WTC11 (cell line): ENCODE data around the gene TIMELESS. TPM values are rescaled to one million over a fixed set of nuclear protein-coding genes. Genes with fewer than 3 reads are reported as not detected.
A peak's percentile ranks its signal among the peaks of the same experiment; 100 is the strongest.

Experiments used
- ATAC-seq: fragments of 200-7000 bp; cut with Tn5 transposase; 2 replicates; pipeline ENCODE4 v1.10.0; 2021; ENCODE audit warnings: mild to moderate bottlenecking, moderate library complexity
- CTCF ChIA-PET: fragments of 300-600 bp; sonication (Branson Sonifier 250); formaldehyde crosslinking; loops from one replicate; lab custom pipeline; 2021; ENCODE audit warnings: antibody characterized with exemption; lab: Charles Lee
- POLR2A ChIA-PET: fragments of 350-600 bp; sonication (Branson Sonifier 250); formaldehyde crosslinking; loops from one replicate; lab custom pipeline; 2021; ENCODE audit warnings: antibody characterized with exemption; lab: Charles Lee
- DNase-seq: peaks from one replicate; pipeline ENCODE4 v3.0.0; 2021; ENCODE audit warnings: low spot score
- H3K27ac Mint-ChIP-seq: 2 replicates; pipeline ENCODE4 v1.8.0; 2021; ENCODE audit warnings: mixed read lengths
- H3K27me3 Mint-ChIP-seq: 2 replicates; pipeline ENCODE4 v1.8.0; 2021; ENCODE audit warnings: low read depth, mild to moderate bottlenecking, moderate library complexity, mixed read lengths
- H3K36me3 Mint-ChIP-seq: 2 replicates; pipeline ENCODE4 v1.8.0; 2021; ENCODE audit warnings: mixed read lengths
- H3K4me1 Mint-ChIP-seq: 2 replicates; pipeline ENCODE4 v1.8.0; 2022; ENCODE audit warnings: mixed read lengths
- H3K4me3 Mint-ChIP-seq: 2 replicates; pipeline ENCODE4 v1.8.0; 2021; ENCODE audit warnings: mild to moderate bottlenecking, moderate library complexity, mixed read lengths
- H3K9me3 Mint-ChIP-seq: 2 replicates; pipeline ENCODE4 v1.8.0; 2021; ENCODE audit warnings: mixed read lengths
- CBFB ChIP-seq: sonication (generic); formaldehyde crosslinking; IDR thresholded peaks from 2 replicates; pipeline ENCODE4 v1.8.1; 2022; ENCODE audit warnings: mild to moderate bottlenecking, low read depth, missing genetic modification reagents
- CREB1 ChIP-seq: sonication (generic); formaldehyde crosslinking; IDR thresholded peaks from 2 replicates; pipeline ENCODE4 v1.8.0; 2023; ENCODE audit warnings: mild to moderate bottlenecking, missing genetic modification reagents
- FOXJ3 ChIP-seq: sonication (generic); formaldehyde crosslinking; IDR thresholded peaks from 2 replicates; pipeline ENCODE4 v1.9.0; 2021; ENCODE audit warnings: missing genetic modification reagents, mild to moderate bottlenecking, borderline replicate concordance
- HMGA2 ChIP-seq: fragments of 250-450 bp; sonication (Bioruptor Pico); IDR thresholded peaks from 2 replicates; pipeline ENCODE4 v1.4.0; 2021; ENCODE audit warnings: mild to moderate bottlenecking, moderate library complexity
- IRF1 ChIP-seq: sonication (generic); formaldehyde crosslinking; IDR thresholded peaks from 2 replicates; pipeline ENCODE4 v1.8.0; 2023; ENCODE audit warnings: missing genetic modification reagents
- MAX ChIP-seq: sonication (generic); formaldehyde crosslinking; IDR thresholded peaks from 2 replicates; pipeline ENCODE4 v1.8.0; 2022; ENCODE audit warnings: mild to moderate bottlenecking, missing genetic modification reagents
- MYBL2 ChIP-seq: sonication (generic); formaldehyde crosslinking; IDR thresholded peaks from 2 replicates; pipeline ENCODE4 v1.8.1; 2023; ENCODE audit warnings: mild to moderate bottlenecking, moderate library complexity, missing genetic modification reagents
- NFE2L1 ChIP-seq: sonication (generic); formaldehyde crosslinking; IDR thresholded peaks from 2 replicates; pipeline ENCODE4 v1.8.1; 2023; ENCODE audit warnings: missing genetic modification reagents
- RORB ChIP-seq: fragments of 250-450 bp; sonication (Bioruptor Pico); IDR thresholded peaks from 2 replicates; pipeline ENCODE4 v1.9.0; 2021; ENCODE audit warnings: mild to moderate bottlenecking
- SMAD3 ChIP-seq: sonication (generic); formaldehyde crosslinking; IDR thresholded peaks from 2 replicates; pipeline ENCODE4 v1.8.0; 2022; ENCODE audit warnings: missing genetic modification reagents, mild to moderate bottlenecking, borderline replicate concordance
- TEAD1 ChIP-seq: sonication (generic); formaldehyde crosslinking; IDR thresholded peaks from 2 replicates; pipeline ENCODE4 v1.8.0; 2022; ENCODE audit warnings: mild to moderate bottlenecking, missing genetic modification reagents
- TP53 ChIP-seq: sonication (generic); formaldehyde crosslinking; IDR thresholded peaks from 2 replicates; pipeline ENCODE4 v1.8.1; 2023; ENCODE audit warnings: mild to moderate bottlenecking, missing genetic modification reagents
- ZNF138 ChIP-seq: sonication (generic); formaldehyde crosslinking; conservative IDR thresholded peaks from 2 replicates; pipeline ENCODE4 v1.8.1; 2022; ENCODE audit warnings: mild to moderate bottlenecking, moderate library complexity, missing genetic modification reagents
- ZNF317 ChIP-seq: sonication (generic); formaldehyde crosslinking; IDR thresholded peaks from 2 replicates; pipeline ENCODE4 v1.8.1; 2023; ENCODE audit warnings: low read depth, mild to moderate bottlenecking, moderate library complexity, missing genetic modification reagents, borderline replicate concordance
- ZNF423 ChIP-seq: fragments of 250-450 bp; sonication (Bioruptor Pico); IDR thresholded peaks from 2 replicates; pipeline ENCODE4 v2.1.2; 2022; ENCODE audit warnings: mild to moderate bottlenecking, moderate library complexity
- ZSCAN18 ChIP-seq: fragments of 250-450 bp; sonication (Bioruptor Pico); IDR thresholded peaks from 2 replicates; pipeline ENCODE4 v2.1.2; 2022; ENCODE audit warnings: mild to moderate bottlenecking, moderate library complexity
- total RNA-seq: library from RNA; stranded (reverse); gene quantifications from 3 replicates; pipeline ENCODE4 v1.2.3, GENCODE V29; 2021
- TF ChIP-seq, protein P1 (sequence below): fragments of 250-450 bp; sonication (Bioruptor Pico); conservative IDR thresholded peaks from 2 replicates; pipeline ENCODE4 v1.9.0; 2021; ENCODE audit warnings: mild to moderate bottlenecking
- TF ChIP-seq, protein P2 (sequence below): sonication (generic); formaldehyde crosslinking; IDR thresholded peaks from 2 replicates; pipeline ENCODE4 v1.8.1; 2023; ENCODE audit warnings: mild to moderate bottlenecking, missing genetic modification reagents

Gene TIMELESS
- total RNA-seq, 1 experiment from 2014 or later = 60.9 TPM

GRCh38 chr12:56382611-56383010 is 66.6 kb downstream of the TIMELESS start:
- no peak for ATAC-seq
- Mint-ChIP-seq H3K27me3 (peaks cover 2% of the 10 kb centered on the region), H3K27ac (no peak overlapping the region), H3K9me3 (0 out of 2 replicates have a peak, but pooled peaks cover 4% of the 10 kb centered on the region), H3K4me1 (peaks cover 9% of the 10 kb centered on the region), H3K4me3 (no peak overlapping the region), H3K36me3 (no peaks in the 10 kb centered on the region)
- CTCF ChIA-PET = no interaction called here
- TF ChIP-seq CREB1 (CRISPR knock-in tag) (no peak), MAX (no peak), ZNF138 (CRISPR knock-in tag) (no peak), TP53 (CRISPR knock-in tag) (no peak), FOXJ3 (no peak), RORB (CRISPR knock-in tag) (no peak), TEAD1 (no peak), IRF1 (CRISPR knock-in tag) (no peak), ZNF423 (CRISPR knock-in tag) (no peak), ZSCAN18 (CRISPR knock-in tag) (no peak), HMGA2 (no peak), NFE2L1 (CRISPR knock-in tag) (no peak), ZNF317 (CRISPR knock-in tag) (no peak), CBFB (CRISPR knock-in tag) (no peak)
- TF ChIP-seq, protein P1, sequence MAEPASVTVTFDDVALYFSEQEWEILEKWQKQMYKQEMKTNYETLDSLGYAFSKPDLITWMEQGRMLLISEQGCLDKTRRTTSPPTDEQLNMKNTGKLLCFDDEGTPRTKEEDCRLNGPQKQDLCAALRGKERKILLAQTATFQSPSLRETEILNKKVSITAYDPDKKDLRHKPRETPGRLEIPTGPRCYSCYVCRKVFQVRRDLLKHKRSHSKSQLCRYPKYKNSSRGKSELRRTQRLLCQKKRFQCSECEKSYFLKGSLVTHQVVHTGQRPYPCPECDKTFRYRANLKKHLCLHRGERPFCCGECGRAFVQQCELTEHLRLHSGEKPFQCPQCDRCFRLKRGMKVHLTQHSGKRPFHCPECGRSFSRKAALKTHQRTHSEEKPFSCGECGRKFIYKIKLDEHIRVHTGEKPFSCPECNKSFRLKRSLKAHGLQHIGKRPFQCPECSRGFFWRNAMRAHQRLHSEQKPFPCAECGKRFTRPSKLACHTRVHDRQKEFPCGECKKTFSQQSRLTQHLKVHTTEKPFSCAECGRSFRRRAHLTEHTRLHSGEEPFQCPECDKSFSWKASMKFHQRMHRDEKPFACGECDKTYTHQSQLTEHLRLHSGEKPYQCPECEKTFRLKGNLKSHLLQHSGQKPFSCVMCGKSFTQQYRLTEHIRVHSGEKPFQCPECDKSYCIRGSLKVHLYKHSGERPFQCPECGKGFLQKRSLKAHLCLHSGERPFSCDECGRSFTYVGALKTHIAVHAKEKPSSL (CRISPR knock-in tag) = no peak
- TF ChIP-seq, protein P2, sequence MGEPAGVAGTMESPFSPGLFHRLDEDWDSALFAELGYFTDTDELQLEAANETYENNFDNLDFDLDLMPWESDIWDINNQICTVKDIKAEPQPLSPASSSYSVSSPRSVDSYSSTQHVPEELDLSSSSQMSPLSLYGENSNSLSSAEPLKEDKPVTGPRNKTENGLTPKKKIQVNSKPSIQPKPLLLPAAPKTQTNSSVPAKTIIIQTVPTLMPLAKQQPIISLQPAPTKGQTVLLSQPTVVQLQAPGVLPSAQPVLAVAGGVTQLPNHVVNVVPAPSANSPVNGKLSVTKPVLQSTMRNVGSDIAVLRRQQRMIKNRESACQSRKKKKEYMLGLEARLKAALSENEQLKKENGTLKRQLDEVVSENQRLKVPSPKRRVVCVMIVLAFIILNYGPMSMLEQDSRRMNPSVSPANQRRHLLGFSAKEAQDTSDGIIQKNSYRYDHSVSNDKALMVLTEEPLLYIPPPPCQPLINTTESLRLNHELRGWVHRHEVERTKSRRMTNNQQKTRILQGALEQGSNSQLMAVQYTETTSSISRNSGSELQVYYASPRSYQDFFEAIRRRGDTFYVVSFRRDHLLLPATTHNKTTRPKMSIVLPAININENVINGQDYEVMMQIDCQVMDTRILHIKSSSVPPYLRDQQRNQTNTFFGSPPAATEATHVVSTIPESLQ (CRISPR knock-in tag) = no peak
- no peak for DNase-seq
- POLR2A ChIA-PET = no interaction called here

DNA sequence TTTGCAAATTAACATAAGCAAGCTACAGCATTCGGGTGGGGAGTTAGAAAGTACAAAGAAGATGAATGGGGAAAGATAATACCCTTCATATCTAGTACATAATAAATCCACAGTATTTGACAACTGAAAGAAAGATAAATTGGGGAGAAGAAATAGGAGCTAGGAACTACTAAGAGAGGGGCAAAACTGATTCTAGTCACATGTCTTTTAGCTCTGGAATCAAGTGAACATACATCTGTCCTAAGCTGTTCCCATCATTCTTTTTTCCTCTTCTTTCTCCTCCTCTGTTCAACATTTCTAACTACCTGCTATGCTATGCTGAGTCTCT is 71.3 kb downstream of the TIMELESS start:
- H3K4me3 Mint-ChIP-seq = no peak overlapping the region
- POLR2A ChIA-PET = interaction anchor here (0.6 to 1.2 kb wide), 2 partner anchors 18 to 31 kb away, joined by 3 to 5 read pairs; partner anchors contain the start of gene STAT2
- TF ChIP-seq SMAD3 (CRISPR knock-in tag) (no peak), MYBL2 (no peak)
- TF ChIP-seq, all 79 proteins: peak for 0
- peaks cover 11% of the 10 kb centered on the region for H3K9me3 Mint-ChIP-seq
- H3K27me3 Mint-ChIP-seq = no peaks in the 10 kb centered on the region; the same call in 1 of the 2 replicates
- peaks cover 7% of the 10 kb centered on the region for H3K4me1 Mint-ChIP-seq
- ATAC-seq = no peak
- no peaks in the 10 kb centered on the region for H3K36me3 Mint-ChIP-seq
- CTCF ChIA-PET = interaction anchor here (1.1 to 3.3 kb wide), 4 partner anchors 11 to 87 kb away, joined by 3 to 17 read pairs (median 4); partner anchors contain the start of gene CNPY2
- H3K27ac Mint-ChIP-seq = peak overlapping the region; percentile 47; the same call in 1 of the 2 replicates
- no peak for DNase-seq
